HEK293 (cell line): Measurements from ENCODE around the gene KDM5A.
"Not testable (repeated sequence)": the region's sequence is repeated elsewhere in the genome, so short reads cannot be mapped to it uniquely, and the experiment has no call there.

Experiments
- GLIS2 ChIP-seq: fragments of 450-650 bp; formaldehyde crosslinking; IDR thresholded peaks from 2 replicates; pipeline ENCODE4 v1.5.1; 2016; ENCODE audit warnings: missing biosample characterization, missing genetic modification characterization
- REST ChIP-seq: fragments of 450-650 bp; formaldehyde crosslinking; IDR thresholded peaks from 2 replicates; pipeline ENCODE4 v1.5.1; 2016; ENCODE audit warnings: missing biosample characterization, missing genetic modification characterization
- SALL2 ChIP-seq: fragments of 450-650 bp; formaldehyde crosslinking; IDR thresholded peaks from 2 replicates; pipeline ENCODE4 v1.5.0; 2017; ENCODE audit warnings: missing biosample characterization, mild to moderate bottlenecking, missing genetic modification characterization, borderline replicate concordance
- TCF7L2 ChIP-seq: IDR thresholded peaks from 2 replicates; pipeline ENCODE4 v1.6.1; 2011; ENCODE audit warnings: low read depth, mild to moderate bottlenecking, inconsistent platforms, low read length, moderate library complexity, borderline replicate concordance
- YY1 ChIP-seq: fragments of 450-650 bp; formaldehyde crosslinking; IDR thresholded peaks from 2 replicates; pipeline ENCODE4 v1.5.1; 2018; ENCODE audit warnings: missing biosample characterization, missing genetic modification characterization
- ZBTB8A ChIP-seq: fragments of 450-650 bp; formaldehyde crosslinking; IDR thresholded peaks from 2 replicates; pipeline ENCODE4 v1.5.1; 2016; ENCODE audit warnings: missing biosample characterization, missing genetic modification characterization
- ZNF221 ChIP-seq: fragments of 450-650 bp; formaldehyde crosslinking; IDR thresholded peaks from 2 replicates; pipeline ENCODE4 v1.5.1; 2017; ENCODE audit warnings: missing biosample characterization, missing genetic modification characterization, borderline replicate concordance
- ZNF488 ChIP-seq: fragments of 450-650 bp; formaldehyde crosslinking; IDR thresholded peaks from 2 replicates; pipeline ENCODE4 v1.5.1; 2016; ENCODE audit warnings: missing biosample characterization, missing genetic modification characterization
- ZNF561 ChIP-seq: fragments of 450-650 bp; IDR thresholded peaks from 2 replicates; pipeline ENCODE4 v1.5.1; 2018; ENCODE audit warnings: missing biosample characterization, missing genetic modification characterization, borderline replicate concordance
- TF ChIP-seq, protein P1 (sequence below): fragments of 450-650 bp; formaldehyde crosslinking; IDR thresholded peaks from 2 replicates; pipeline ENCODE4 v1.5.1; 2016; ENCODE audit warnings: missing biosample characterization, missing genetic modification characterization

GRCh38 chr12:235967-236366 lies 153.2 kb downstream of the KDM5A start:
- TF ChIP-seq, protein P1, sequence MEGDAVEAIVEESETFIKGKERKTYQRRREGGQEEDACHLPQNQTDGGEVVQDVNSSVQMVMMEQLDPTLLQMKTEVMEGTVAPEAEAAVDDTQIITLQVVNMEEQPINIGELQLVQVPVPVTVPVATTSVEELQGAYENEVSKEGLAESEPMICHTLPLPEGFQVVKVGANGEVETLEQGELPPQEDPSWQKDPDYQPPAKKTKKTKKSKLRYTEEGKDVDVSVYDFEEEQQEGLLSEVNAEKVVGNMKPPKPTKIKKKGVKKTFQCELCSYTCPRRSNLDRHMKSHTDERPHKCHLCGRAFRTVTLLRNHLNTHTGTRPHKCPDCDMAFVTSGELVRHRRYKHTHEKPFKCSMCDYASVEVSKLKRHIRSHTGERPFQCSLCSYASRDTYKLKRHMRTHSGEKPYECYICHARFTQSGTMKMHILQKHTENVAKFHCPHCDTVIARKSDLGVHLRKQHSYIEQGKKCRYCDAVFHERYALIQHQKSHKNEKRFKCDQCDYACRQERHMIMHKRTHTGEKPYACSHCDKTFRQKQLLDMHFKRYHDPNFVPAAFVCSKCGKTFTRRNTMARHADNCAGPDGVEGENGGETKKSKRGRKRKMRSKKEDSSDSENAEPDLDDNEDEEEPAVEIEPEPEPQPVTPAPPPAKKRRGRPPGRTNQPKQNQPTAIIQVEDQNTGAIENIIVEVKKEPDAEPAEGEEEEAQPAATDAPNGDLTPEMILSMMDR (tag by site-specific recombination) = not testable (repeated sequence)
- TF ChIP-seq ZNF561; TCF7L2; SALL2; ZNF488; REST (tag by site-specific recombination); YY1 (tag by site-specific recombination); GLIS2 (tag by site-specific recombination); ZNF221 (tag by site-specific recombination); ZBTB8A (tag by site-specific recombination): not testable (repeated sequence)
